ENCODE data around the gene CYP21A2.
"Not testable (repeated sequence)": the region's sequence is repeated elsewhere in the genome, so short reads cannot be mapped to it uniquely, and the experiment has no call there.

Gene CYP21A2

DNA sequence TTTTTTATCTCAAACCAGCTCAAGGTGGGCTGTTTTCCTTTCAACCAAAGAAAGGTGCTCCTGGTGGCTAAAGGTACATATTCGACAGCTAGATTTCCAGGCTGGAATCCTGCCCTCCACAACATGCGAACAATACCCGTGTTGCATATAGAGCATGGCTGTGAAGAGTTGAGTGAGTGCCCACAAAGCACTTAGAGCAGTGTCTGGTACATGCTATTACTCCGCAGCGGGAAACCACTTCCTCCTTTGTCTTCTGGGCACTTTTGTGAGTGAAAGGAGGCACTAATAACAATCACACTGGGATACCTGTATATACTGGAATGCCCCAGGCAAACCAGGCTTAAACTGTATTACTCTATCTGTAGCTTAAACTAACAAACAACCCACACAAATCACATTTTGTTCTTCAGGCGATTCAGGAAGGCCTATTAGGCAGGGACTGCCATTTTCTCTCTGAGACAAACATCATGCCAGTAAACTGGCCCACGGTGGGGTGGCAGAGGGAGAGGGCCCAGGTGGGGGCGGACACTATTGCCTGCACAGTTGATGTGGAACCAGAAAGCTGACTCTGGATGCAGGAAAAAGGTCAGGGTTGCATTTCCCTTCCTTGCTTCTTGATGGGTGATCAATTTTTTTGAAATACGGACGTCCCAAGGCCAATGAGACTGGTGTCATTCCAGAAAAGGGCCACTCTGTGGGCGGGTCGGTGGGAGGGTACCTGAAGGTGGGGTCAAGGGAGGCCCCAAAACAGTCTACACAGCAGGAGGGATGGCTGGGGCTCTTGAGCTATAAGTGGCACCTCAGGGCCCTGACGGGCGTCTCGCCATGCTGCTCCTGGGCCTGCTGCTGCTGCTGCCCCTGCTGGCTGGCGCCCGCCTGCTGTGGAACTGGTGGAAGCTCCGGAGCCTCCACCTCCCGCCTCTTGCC, at the start of gene CYP21A2:
TSS of gene CYP21A2 (plus strand) at position 818 of the 927 bp plus-strand sequence. CDS start at position 826, 8 bp downstream.
- not testable (repeated sequence) for DNase-seq (ENCODE audit: low read depth, low spot score)

DNA sequence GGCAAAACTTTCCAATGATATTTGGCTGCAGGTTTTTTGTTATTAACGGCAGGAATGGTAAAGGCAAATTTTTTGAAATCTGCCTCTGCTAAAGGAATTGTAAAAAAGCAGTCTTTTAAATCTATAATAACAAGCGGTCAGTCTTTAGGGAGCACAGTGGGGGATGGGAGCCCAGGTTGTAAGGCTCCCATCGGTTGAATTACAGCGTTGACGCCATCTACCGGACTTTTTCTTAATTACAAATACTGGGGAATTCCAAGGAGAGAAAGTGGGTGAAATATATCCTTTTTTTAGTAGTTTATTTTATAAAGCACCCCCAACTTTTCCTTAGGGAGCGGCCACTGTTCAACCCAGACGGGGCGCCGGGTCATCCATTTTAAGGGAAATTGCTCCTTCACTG, 48.9 kb upstream of the CYP21A2 start:
- DNase-seq (ENCODE audit: low read depth, low spot score) = not testable (repeated sequence)

GRCh38 chr6:31994421-31994820, 43.8 kb upstream of the CYP21A2 start:
- not testable (repeated sequence) for DNase-seq (ENCODE audit: low read depth, low spot score)

DNA sequence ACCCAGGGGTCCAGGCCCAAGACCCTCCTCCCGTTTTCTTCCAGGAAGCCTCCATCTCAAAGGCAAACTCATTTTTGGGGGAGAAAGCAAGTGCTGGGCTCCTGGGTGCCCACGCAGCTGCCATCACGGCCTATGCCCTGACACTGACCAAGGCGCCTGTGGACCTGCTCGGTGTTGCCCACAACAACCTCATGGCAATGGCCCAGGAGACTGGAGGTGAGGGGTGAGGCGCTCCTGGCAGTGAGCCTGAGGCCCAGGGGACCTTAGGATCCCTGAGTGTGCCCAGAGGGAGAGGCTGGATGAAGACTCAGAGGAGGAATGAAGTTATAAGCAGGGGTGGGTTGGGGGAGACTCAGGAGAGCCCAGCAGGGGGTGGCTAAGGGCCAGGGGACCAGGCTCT, 41.8 kb upstream of the CYP21A2 start:
- not testable (repeated sequence) for DNase-seq (ENCODE audit: low read depth, low spot score)

GRCh38 chr6:32002546-32003268, 35.5 kb upstream of the CYP21A2 start:
- DNase-seq (ENCODE audit: low read depth, low spot score) = not testable (repeated sequence)

- not testable (repeated sequence) for DNase-seq (ENCODE audit: low read depth, low spot score)
Observed at GRCh38 chr6:32003301-32003700, 34.9 kb upstream of the CYP21A2 start.

- DNase-seq (ENCODE audit: low read depth, low spot score) = not testable (repeated sequence)
Observed at GRCh38 chr6:32004393-32004792, 33.8 kb upstream of the CYP21A2 start.

GRCh38 chr6:32004864-32005537, 33.2 kb upstream of the CYP21A2 start:
- not testable (repeated sequence) for DNase-seq (ENCODE audit: low read depth, low spot score)

- DNase-seq (ENCODE audit: low read depth, low spot score) = not testable (repeated sequence)
Observed at GRCh38 chr6:32005538-32005880, 32.7 kb upstream of the CYP21A2 start.

DNA sequence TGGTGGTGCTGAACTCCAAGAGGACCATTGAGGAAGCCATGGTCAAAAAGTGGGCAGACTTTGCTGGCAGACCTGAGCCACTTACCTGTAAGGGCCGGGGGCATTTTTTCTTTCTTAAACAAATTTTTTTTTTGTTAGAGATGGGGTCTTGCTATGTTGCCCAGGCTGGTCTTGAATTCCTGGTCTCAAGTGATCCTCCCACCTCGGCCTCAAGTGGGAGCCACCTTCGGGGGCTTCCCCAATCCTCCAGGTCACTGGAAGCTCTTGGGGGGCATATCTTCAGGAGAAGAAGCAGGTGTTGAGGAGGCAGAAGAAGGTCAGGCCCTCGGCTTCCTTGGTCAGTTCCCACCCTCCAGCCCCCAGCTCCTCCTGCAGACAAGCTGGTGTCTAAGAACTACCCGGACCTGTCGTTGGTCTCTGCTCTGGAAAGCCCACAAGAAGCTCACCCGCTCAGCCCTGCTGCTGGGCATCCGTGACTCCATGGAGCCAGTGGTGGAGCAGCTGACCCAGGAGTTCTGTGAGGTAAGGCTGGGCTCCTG, 32.2 kb upstream of the CYP21A2 start:
- not testable (repeated sequence) for DNase-seq (ENCODE audit: low read depth, low spot score)

GRCh38 chr6:32007086-32007485, 31.1 kb upstream of the CYP21A2 start:
- not testable (repeated sequence) for DNase-seq (ENCODE audit: low read depth, low spot score)

- not testable (repeated sequence) for DNase-seq (ENCODE audit: low read depth, low spot score)
Observed at GRCh38 chr6:32008037-32008436, 30.2 kb upstream of the CYP21A2 start.

GRCh38 chr6:32008616-32009015, 29.6 kb upstream of the CYP21A2 start:
- DNase-seq (ENCODE audit: low read depth, low spot score) = not testable (repeated sequence)

- not testable (repeated sequence) for DNase-seq (ENCODE audit: low read depth, low spot score)
Observed at GRCh38 chr6:32009537-32009936, 28.7 kb upstream of the CYP21A2 start.

GRCh38 chr6:32010856-32011530, 27.2 kb upstream of the CYP21A2 start:
- not testable (repeated sequence) for DNase-seq (ENCODE audit: low read depth, low spot score)

- not testable (repeated sequence) for DNase-seq (ENCODE audit: low read depth, low spot score)
Observed at GRCh38 chr6:32012941-32013617, 25.1 kb upstream of the CYP21A2 start.

DNA sequence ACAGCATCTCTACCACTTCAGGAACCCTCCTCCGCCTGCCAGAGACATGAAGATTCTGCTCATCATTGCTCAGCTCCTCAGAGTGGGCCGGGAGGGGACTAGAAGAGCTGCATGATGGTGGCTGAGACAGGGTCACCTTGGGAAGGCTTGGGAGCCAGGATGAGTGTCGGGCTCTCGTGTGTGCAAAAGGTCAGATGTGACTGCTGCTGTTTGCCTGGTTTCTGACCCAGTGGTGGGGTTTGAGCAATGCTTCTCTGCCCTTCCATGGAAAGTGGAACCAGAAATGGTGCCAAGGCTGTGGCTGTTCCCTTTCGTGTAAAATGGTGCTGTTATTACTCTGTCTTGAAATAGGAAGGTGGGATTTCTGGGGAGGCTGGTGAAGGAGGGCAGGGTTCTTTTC, 24.5 kb upstream of the CYP21A2 start:
- not testable (repeated sequence) for DNase-seq (ENCODE audit: low read depth, low spot score)

DNA sequence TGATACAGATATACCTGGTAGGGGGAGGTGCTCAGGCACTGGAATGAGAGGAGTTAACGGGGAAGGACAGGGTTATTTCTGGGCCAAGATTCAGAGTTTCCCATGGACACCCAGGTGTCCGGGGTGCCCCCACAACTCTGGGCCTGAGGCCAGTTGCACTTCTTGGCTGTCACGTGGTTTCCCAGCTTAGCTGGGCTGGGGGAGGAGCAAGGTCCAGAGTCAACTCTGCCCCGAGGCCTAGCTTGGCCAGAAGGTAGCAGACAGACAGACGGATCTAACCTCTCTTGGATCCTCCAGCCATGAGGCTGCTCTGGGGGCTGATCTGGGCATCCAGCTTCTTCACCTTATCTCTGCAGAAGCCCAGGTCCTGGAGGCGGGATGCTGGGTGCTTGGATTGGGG, 23.7 kb upstream of the CYP21A2 start, which contains the start of gene C4B:
TSS of gene C4B (plus strand) at position 249 of the 400 bp plus-strand sequence. CDS start at position 300, 51 bp downstream.
- not testable (repeated sequence) for DNase-seq (ENCODE audit: low read depth, low spot score)

GRCh38 chr6:32022100-32022499, 16.1 kb upstream of the CYP21A2 start:
- not testable (repeated sequence) for DNase-seq (ENCODE audit: low read depth, low spot score)

DNA sequence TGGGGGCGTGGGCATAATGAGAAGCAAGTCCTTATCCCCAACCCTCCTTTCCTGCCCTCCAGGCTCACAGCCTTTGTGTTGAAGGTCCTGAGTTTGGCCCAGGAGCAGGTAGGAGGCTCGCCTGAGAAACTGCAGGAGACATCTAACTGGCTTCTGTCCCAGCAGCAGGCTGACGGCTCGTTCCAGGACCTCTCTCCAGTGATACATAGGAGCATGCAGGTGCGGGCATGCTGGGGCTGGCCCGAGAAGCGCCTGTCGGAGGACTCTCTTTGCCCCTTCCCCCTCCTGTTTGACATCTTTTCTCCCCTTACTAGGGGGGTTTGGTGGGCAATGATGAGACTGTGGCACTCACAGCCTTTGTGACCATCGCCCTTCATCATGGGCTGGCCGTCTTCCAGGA, 9.6 kb upstream of the CYP21A2 start:
- DNase-seq (ENCODE audit: low read depth, low spot score) = not testable (repeated sequence)

Data from activated CD4-positive, CD25-positive, alpha-beta regulatory T cell treated with anti-CD3 and anti-CD28 coated beads, Interleukin-2, amount 50 U/mL, for 16 hours (primary cell).